AG10803 (cell line): ENCODE results near the gene CORIN.

ENCODE experiments used
- DNase-seq: peaks from one replicate; pipeline ENCODE4 v3.0.0; 2010; ENCODE audit warnings: low read depth
- H3K4me3 ChIP-seq: 2 replicates; pipeline ENCODE4 v1.5.1; 2011; ENCODE audit warnings: mild to moderate bottlenecking, low read length, control low read depth
- TF ChIP-seq, protein P1 (sequence below): conservative IDR thresholded peaks from 2 replicates; pipeline ENCODE4 v1.5.1; 2011; ENCODE audit warnings: mild to moderate bottlenecking, low read length, control low read depth, inconsistent platforms

The CORIN gene

DNA sequence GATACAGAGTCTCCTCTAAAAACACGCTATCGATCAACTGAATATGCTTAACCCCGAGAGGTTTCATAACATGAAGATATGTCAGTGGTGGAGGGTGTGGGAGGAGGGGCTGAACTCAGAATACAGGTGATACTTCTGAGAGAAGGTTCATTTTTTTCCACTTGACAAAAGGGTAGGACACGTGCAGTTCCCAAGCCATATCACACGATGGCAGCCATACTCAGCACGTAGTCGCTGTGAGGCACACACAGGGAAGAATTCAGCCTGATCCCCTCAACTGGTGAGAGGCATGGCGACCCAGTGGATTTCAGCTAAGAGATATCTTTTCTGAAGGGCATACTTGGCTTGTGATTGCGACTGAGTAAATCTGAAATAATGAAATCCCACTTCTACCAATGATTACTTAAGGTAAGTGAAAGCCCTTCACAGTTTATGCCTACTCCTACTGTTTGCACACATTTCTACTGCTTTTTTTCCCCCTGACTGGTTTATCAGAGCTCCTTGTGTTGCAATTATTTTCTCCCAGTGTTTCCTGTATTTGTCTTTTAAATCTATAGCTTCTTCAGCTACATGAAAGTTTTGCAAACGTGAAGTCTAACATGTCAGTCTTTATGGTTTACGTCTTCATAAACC lies 133.1 kb downstream of the CORIN start:
- DNase-seq: peak; percentile 30
- TF ChIP-seq, protein P1, sequence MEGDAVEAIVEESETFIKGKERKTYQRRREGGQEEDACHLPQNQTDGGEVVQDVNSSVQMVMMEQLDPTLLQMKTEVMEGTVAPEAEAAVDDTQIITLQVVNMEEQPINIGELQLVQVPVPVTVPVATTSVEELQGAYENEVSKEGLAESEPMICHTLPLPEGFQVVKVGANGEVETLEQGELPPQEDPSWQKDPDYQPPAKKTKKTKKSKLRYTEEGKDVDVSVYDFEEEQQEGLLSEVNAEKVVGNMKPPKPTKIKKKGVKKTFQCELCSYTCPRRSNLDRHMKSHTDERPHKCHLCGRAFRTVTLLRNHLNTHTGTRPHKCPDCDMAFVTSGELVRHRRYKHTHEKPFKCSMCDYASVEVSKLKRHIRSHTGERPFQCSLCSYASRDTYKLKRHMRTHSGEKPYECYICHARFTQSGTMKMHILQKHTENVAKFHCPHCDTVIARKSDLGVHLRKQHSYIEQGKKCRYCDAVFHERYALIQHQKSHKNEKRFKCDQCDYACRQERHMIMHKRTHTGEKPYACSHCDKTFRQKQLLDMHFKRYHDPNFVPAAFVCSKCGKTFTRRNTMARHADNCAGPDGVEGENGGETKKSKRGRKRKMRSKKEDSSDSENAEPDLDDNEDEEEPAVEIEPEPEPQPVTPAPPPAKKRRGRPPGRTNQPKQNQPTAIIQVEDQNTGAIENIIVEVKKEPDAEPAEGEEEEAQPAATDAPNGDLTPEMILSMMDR: peak; percentile 56
- H3K4me3 ChIP-seq: no peak overlapping the region

DNA sequence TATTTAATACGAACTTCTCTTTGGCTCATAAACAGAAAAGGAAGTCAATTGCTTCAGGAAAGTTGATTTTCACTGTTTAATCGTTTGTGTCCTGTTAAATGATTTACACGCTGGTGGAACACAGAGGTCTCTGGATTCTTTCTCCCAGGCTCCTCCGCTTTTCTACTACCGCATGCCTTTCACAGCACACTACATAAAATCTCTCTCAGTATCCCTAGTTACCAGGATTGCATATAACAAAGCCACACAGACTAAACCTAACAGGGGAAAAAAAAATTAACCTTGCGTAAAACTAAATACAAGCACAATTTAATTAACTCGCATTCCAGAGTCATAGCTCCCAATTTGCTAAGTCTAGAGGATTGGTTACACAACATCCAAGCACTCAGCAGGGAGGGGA lies 133.9 kb downstream of the CORIN start:
- peak; percentile 11 for DNase-seq
- TF ChIP-seq, protein P1: no peak
- H3K4me3 ChIP-seq: no peak overlapping the region

DNA sequence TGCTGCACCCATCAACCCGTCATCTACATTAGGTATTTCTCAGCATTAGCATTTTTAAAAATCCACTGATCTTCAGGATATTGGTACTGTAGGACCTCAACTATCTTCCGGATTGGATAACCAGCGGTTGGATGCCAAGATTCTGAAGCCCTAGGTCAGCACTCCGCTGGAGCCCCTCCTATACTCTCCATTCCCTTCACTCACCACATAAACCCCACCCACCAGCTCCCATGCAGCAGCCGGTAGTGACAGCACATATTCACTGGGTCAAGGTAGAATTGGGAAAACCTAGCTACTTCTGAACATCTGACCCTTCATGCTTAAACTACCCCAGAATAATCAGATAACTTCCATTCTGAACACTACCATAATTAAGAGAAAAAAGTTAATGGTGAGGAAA lies 134.9 kb downstream of the CORIN start:
- no peak for DNase-seq
- TF ChIP-seq, protein P1: no peak
- H3K4me3 ChIP-seq: no peak overlapping the region

DNA sequence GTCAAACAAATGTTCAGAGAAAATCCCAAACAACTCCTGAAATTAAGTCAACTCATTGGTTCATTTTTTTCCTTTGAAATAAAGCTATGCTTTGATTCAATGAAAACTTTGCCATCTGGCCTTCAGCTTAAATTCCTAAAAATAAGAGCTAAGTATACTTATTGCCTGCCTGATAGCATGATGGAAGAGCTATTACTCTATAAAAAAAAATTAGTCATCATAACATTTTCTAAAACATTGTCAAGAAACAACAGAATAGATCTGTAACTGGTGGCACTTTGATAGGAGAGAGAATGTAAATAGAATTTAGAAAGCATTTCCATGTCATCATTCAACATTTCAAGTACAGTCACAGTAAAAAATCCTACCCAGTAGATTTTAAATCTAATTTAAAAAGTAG lies 136.6 kb downstream of the CORIN start:
- no peak for DNase-seq
- TF ChIP-seq, protein P1: no peak
- H3K4me3 ChIP-seq: no peak overlapping the region

DNA sequence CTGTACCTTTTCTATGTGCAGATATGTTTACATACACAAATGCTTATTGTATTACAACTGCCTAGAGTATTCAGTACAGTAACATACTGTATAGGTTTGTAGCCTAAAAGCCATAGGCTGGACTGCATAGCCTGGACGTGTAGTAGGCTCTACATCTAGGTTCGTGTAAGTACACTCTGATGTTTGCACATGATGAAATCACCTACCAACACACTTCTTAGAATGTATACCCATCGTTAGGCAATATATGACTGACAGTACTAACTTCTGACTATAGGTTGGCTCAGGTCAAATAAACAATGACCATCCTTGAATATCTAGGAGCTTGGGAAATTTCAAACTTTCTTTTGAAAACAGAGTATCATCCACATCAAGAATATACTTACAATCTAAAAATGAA lies 139.0 kb downstream of the CORIN start:
- no peak for DNase-seq
- H3K4me3 ChIP-seq: no peak overlapping the region
- TF ChIP-seq, protein P1: no peak

DNA sequence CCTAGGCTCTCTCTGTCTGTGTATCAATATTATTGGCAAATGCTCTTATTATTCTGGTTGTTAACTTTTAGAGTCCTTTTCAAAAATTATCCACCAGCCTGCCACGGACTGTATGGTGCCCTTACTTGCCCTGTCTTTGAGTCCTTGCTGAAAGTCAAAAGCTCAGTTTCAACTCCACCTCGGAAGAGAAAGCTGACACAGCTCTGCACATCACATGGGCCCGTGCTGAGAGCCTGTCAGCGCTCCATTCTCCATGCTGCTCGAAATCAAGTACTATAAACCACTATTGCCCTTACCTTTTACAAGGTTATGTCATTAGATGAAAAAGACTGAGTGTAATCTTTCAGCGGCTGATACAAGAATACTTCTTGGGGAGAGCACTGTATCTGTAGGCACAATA lies 141.0 kb downstream of the CORIN start:
- no peak overlapping the region for H3K4me3 ChIP-seq
- TF ChIP-seq, protein P1: no peak
- DNase-seq: no peak

DNA sequence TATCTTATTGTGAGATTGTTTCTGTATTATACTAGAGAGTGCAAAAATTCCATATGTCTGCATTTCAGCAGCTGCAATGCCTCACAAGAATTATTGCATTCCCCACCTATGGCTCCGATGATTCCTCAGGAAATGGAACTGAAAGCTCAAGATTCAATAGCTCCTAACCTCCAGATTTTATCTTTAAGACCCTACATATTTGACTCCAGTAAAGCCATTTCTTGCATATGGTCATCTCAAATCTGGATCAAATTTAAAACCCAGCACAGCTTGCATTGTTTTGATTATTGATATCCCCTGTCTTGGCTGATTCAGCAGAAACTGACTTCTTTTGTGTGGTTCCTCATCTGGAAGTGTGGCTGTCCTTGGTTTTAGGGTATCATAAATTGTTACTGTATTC lies 142.6 kb downstream of the CORIN start:
- H3K4me3 ChIP-seq: no peak overlapping the region
- TF ChIP-seq, protein P1: no peak
- DNase-seq: no peak
